ENCODE data around the gene DIPK1B.

The DIPK1B gene

DNA sequence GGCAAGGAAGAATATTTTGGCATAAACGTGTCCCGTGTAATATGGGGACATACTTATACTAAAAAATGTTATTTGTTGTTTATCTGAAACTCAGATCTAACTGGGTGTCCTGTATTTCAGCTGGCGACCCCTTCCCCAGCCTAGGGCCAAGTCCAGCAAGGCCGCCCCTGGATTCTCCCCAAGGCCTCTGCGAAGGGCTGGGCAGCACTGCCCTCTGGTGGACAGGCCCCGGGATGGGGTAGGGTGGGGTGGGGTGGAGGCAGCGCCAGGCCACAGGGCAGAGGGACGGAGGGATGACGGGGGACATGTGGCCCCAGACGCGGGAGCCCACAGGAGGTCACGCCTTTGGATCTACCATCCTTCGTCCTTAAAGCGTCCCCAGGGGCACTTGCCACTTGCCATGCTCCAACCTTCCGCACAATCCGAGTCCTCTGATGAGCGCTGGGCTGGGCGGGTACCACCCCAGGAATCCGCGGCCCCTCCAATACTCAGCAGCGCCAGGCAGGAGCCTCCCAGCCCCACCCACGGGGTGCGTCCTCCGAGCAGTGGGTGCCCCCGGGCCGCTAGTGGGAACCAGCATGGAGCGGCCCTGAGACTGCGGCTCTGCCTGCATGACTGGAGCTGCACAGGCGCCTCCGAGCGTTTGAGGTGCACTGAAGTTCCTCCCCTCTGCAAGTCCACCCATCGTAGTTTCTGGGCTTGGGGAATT, 18.1 kb upstream of the DIPK1B start:
- peak; percentile 63 for DNase-seq (ENCODE audit: low read depth)
- TF ChIP-seq, protein P1, sequence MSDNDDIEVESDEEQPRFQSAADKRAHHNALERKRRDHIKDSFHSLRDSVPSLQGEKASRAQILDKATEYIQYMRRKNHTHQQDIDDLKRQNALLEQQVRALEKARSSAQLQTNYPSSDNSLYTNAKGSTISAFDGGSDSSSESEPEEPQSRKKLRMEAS (IDR thresholded peaks at IDR 0.05; ENCODE audit: low read depth, low read length): no peak
- TF ChIP-seq POLR2A (IDR thresholded peaks at IDR 0.05; ENCODE audit: extremely low read depth, insufficient read length): no peak
- TF ChIP-seq, protein P2, sequence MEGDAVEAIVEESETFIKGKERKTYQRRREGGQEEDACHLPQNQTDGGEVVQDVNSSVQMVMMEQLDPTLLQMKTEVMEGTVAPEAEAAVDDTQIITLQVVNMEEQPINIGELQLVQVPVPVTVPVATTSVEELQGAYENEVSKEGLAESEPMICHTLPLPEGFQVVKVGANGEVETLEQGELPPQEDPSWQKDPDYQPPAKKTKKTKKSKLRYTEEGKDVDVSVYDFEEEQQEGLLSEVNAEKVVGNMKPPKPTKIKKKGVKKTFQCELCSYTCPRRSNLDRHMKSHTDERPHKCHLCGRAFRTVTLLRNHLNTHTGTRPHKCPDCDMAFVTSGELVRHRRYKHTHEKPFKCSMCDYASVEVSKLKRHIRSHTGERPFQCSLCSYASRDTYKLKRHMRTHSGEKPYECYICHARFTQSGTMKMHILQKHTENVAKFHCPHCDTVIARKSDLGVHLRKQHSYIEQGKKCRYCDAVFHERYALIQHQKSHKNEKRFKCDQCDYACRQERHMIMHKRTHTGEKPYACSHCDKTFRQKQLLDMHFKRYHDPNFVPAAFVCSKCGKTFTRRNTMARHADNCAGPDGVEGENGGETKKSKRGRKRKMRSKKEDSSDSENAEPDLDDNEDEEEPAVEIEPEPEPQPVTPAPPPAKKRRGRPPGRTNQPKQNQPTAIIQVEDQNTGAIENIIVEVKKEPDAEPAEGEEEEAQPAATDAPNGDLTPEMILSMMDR (IDR thresholded peaks at IDR 0.05; ENCODE audit: low read depth, low read length): peak; percentile 72
- H3K4me3 ChIP-seq (ENCODE audit: low read depth, low read length): no peak overlapping the region

DNA sequence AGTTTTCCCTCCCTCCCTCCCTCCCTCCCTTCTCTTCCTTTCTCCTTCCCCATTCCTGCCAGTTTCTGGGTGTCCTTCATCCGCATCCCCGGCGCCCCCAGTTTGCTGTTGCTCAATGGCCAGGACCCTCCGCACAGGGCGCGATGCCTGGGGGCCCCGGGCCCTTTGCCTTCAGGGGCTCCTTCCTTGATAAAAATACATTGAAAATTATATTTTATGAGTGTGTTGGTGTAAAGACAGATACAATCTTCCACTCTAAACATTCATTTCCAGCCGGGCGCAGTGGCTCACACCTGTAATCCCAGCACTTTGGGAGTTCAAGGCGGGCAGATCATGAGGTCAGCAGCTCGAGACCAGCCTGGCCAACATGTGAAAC, 17.5 kb upstream of the DIPK1B start:
- no peak for TF ChIP-seq POLR2A (IDR thresholded peaks at IDR 0.05; ENCODE audit: extremely low read depth, insufficient read length)
- TF ChIP-seq MYC (IDR thresholded peaks at IDR 0.05; ENCODE audit: low read depth, low read length): no peak
- TF ChIP-seq, protein P1 (IDR thresholded peaks at IDR 0.05; ENCODE audit: low read depth, low read length): no peak
- TF ChIP-seq, protein P2 (IDR thresholded peaks at IDR 0.05; ENCODE audit: low read depth, low read length): no peak
- DNase-seq (ENCODE audit: low read depth): no peak
- H3K4me3 ChIP-seq (ENCODE audit: low read depth, low read length): no peak overlapping the region

DNA sequence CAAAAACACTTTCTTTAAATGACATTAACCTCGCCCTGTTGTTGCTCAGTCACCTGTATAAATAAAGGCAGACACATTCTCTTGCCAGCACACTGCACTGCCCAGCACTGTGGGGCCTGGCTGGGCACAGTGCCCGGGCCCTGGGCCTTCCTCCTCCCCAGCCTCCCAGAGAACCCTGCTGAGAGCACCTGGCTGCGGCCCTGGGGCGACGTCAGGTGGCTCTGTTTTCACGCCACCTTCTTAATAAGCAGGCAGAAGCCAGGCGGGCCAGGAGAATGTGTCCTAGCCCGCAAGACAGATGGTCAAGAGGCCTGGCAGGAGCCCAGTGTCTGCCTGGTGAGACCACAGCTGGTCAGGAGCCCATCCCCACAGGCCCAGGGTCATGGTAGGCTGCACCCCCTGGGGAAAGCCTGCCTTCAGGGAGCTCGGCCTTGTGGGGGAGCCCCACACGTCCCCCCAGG, 16.9 kb upstream of the DIPK1B start:
- no peak for DNase-seq (ENCODE audit: low read depth)
- TF ChIP-seq POLR2A (IDR thresholded peaks at IDR 0.05; ENCODE audit: extremely low read depth, insufficient read length) (no peak), MYC (IDR thresholded peaks at IDR 0.05; ENCODE audit: low read depth, low read length) (no peak)
- TF ChIP-seq, protein P2 (IDR thresholded peaks at IDR 0.05; ENCODE audit: low read depth, low read length): no peak
- TF ChIP-seq, protein P1 (IDR thresholded peaks at IDR 0.05; ENCODE audit: low read depth, low read length): no peak
- no peak overlapping the region for H3K4me3 ChIP-seq (ENCODE audit: low read depth, low read length)

DNA sequence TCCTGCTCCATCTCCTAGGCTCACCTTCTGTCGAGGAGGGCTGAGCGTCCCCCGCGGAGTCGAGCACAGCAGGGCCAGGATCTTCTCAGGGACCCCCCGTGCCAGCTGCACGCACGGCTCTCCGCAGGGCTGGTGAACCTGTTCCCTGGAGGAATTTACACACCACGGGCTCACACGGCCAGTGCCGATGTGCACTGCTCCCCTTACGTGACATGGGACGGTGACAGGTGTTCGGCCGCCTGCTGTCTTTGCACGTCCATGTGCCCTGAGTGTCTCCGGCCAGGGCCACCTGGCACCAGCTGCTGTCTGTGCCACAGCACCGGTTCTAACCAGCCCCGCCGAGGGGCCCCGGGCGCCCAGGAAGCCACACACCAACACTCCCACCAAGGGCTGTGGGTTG, 16.4 kb upstream of the DIPK1B start:
- H3K4me3 ChIP-seq (ENCODE audit: low read depth, low read length): no peak overlapping the region
- no peak for TF ChIP-seq MYC (IDR thresholded peaks at IDR 0.05; ENCODE audit: low read depth, low read length)
- TF ChIP-seq, protein P1 (IDR thresholded peaks at IDR 0.05; ENCODE audit: low read depth, low read length): peak; percentile 59
- DNase-seq (ENCODE audit: low read depth): peak; percentile 34

DNA sequence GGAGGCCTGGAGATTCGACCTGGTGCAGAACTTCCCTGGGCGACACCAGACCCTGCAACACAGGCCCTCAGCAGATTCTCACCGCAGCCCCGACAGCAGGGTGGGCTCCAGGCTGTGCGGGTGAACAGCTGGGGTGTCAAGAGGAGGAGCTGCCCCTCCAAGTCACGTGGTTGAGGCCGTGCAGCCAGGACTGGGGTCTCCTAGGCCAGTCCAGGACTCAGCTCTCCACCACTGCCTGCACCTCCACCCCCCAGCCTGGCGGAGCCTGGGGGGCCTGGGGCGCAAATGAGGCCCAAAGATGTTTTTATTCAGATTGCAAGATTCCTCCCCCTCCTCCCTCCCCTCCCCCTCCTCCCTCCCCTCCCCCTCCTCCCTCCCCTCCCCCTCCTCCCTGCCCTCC, 15.9 kb upstream of the DIPK1B start:
- DNase-seq (ENCODE audit: low read depth): no peak
- TF ChIP-seq, protein P2 (IDR thresholded peaks at IDR 0.05; ENCODE audit: low read depth, low read length): no peak
- TF ChIP-seq MYC (IDR thresholded peaks at IDR 0.05; ENCODE audit: low read depth, low read length) (no peak), POLR2A (IDR thresholded peaks at IDR 0.05; ENCODE audit: extremely low read depth, insufficient read length) (no peak)
- TF ChIP-seq, protein P1 (IDR thresholded peaks at IDR 0.05; ENCODE audit: low read depth, low read length): no peak
- no peak overlapping the region for H3K4me3 ChIP-seq (ENCODE audit: low read depth, low read length)

DNA sequence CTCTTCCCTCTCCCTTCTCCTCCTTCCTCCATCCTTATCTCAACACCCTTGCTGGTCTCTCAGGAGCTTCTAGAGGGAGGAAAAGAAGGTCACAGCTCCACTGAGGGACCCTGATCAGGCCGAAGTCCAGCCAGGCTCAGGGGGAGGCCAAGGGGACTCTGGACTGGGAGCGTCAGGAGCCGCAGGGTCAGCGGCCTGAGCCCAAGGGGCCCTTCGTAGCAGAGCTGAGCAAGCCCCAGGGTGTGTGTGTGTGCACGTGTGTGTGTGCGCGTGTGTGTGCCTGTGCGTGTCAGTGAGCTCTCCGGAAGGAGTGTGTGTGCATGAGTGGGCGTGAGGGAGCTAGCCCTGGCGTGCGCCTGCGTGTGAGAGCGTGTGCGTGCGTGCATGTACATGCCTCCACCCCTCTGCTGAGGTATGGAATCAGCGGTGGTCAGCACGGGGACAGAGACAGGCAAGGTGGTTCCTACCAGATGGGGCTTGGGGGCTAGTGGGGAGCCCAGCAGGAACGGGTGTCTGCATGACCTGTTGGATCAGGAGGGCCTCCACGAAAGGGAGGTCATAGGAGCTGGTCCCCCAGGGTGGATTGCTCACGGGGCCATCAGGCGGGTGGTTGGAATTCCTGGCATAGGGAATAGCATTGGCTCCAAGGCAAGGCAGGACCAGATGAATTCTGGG, 15.1 kb upstream of the DIPK1B start:
- TF ChIP-seq, protein P1 (IDR thresholded peaks at IDR 0.05; ENCODE audit: low read depth, low read length): no peak
- TF ChIP-seq POLR2A (IDR thresholded peaks at IDR 0.05; ENCODE audit: extremely low read depth, insufficient read length) (no peak), MYC (IDR thresholded peaks at IDR 0.05; ENCODE audit: low read depth, low read length) (no peak)
- TF ChIP-seq, protein P2 (IDR thresholded peaks at IDR 0.05; ENCODE audit: low read depth, low read length): no peak
- no peak overlapping the region for H3K4me3 ChIP-seq (ENCODE audit: low read depth, low read length)
- no peak for DNase-seq (ENCODE audit: low read depth)

Measured in NB4 (cell line).